Kidney (tissue), 14 donors: ENCODE results near the gene HES1. TPM values are rescaled to one million over a fixed set of nuclear protein-coding genes. Genes with fewer than 3 reads are reported as not detected.
"Not testable (repeated sequence)": the region's sequence is repeated elsewhere in the genome, so short reads cannot be mapped to it uniquely, and the experiment has no call there.

Source experiments
- DNase-seq, 5 donors: peaks; one replicate each; pipeline ENCODE4 v3.0.0-alpha.2; 2013 to 2020
- FAIRE-seq: peaks from 2 replicates; lab custom pipeline; 2012; peaks lifted over from hg19 to GRCh38; lab: Jason Lieb, UNC
- H3K27ac ChIP-seq, 2 donors: one replicate each; pipeline ENCODE4 v1.7.0; 2013; ENCODE audit warnings: low read depth in 2 of 2, low read length in 2 of 2, inconsistent platforms in 1 of 2
- H3K27me3 ChIP-seq: one replicate; pipeline ENCODE4 v1.7.1; 2013; ENCODE audit warnings: low read length, inconsistent platforms; ENCODE audit not compliant: control insufficient read depth, insufficient read depth
- H3K36me3 ChIP-seq, 3 donors: one replicate each; pipeline versions ENCODE4 v1.7.0 to v1.7.1; 2013; ENCODE audit warnings: low read length in 3 of 3, control low read depth in 1 of 3, inconsistent platforms in 1 of 3; ENCODE audit not compliant: insufficient read depth in 3 of 3, control insufficient read depth in 2 of 3
- H3K4me1 ChIP-seq, 3 donors: one replicate each; pipeline versions ENCODE4 v1.7.0 to v1.7.1; 2013; ENCODE audit warnings: low read length in 3 of 3, inconsistent platforms in 1 of 3, low read depth in 1 of 3; ENCODE audit not compliant: control insufficient read depth in 2 of 3, insufficient read depth in 2 of 3
- H3K4me3 ChIP-seq, 3 donors: one replicate each; pipeline versions ENCODE4 v1.7.0 to v1.8.1; 2013; ENCODE audit warnings: low read length in 3 of 3, control low read depth in 1 of 3, inconsistent platforms in 1 of 3
- H3K9ac ChIP-seq, 3 donors: one replicate each; pipeline versions ENCODE4 v1.7.0 to v1.7.1; 2013; ENCODE audit warnings: low read length in 3 of 3, control low read depth in 1 of 3, inconsistent platforms in 1 of 3
- H3K9me3 ChIP-seq, 3 donors: one replicate each; pipeline versions ENCODE4 v1.7.0 to v1.7.1; 2013; ENCODE audit warnings: low read length in 3 of 3, control low read depth in 1 of 3, inconsistent platforms in 1 of 3; ENCODE audit not compliant: control insufficient read depth in 2 of 3, insufficient read depth in 1 of 3
- CTCF ChIP-seq: IDR thresholded peaks from 3 replicates; pipeline ENCODE4 v1.5.1; 2012; ENCODE audit warnings: mild to moderate bottlenecking, moderate library complexity, borderline replicate concordance; ENCODE audit not compliant: insufficient read depth; ENCODE audit errors: extremely low read depth
- intact Hi-C: fragments of 100-400 bp; cut with DNase I; formaldehyde crosslinking; loops from one replicate; pipeline ENCODE4 v1.11.1; 2022
- polyA plus RNA-seq: library from polyadenylated mRNA; stranded (reverse); fragments of 350-450 nt; fragmentation: Illumina TruSeq; extraction: RNeasy Lipid Tissue Mini Kit (QIAGEN cat#74804); gene quantifications from one replicate; pipeline ENCODE4 v1.2.3, GENCODE V29; 2014; ENCODE audit warnings: low read depth, low replicate concordance; ENCODE audit not compliant: insufficient read depth
- total RNA-seq: library from RNA; stranded (reverse); fragmentation: NEBNext Ultra II Directional; extraction: Animal tissue kit (Norgen Biotek cat#: 25700); gene quantifications from one replicate; pipeline ENCODE4 v1.2.1, GENCODE V29; 2021
- donor health status: control.
- donor health status: control.
- donor health status: control.
- donor health status: control.
- donor health status: control.
- donor health status: DM: yes; HTN: yes; CAD: no.
- donor health status: Normal renal cell carcinoma (clear cell type).

The HES1 gene
- total and polyA plus RNA-seq, 2 donors from 2014 or later, result 44.3 to 77.4 TPM

GRCh38 chr3:194147679-194148078 is 11.7 kb downstream of the HES1 start:
- Histone ChIP-seq H3K9ac (no peak overlapping the region), H3K4me3 (no peak overlapping the region), H3K4me1 (peaks cover 0 to 8% (median 7%) of the 10 kb centered on the region in 3 donors), H3K27me3 (no peaks in the 10 kb centered on the region), H3K9me3 (no peaks in the 10 kb centered on the region), H3K27ac (no peak overlapping the region), H3K36me3 (no peaks in the 10 kb centered on the region)
- TF ChIP-seq CTCF, result no peak
- intact Hi-C loops, result no loop called here
- DNase-seq (no peak), FAIRE-seq (no peak)

- H3K27ac ChIP-seq, result no peak overlapping the region
- no peak for TF ChIP-seq CTCF
- DNase-seq, result peak in 4 of 5 donors; percentile 52 to 87 (median 68)
- H3K27me3 ChIP-seq, result no peaks in the 10 kb centered on the region
- no peaks in the 10 kb centered on the region for H3K36me3 ChIP-seq
- no peaks in the 10 kb centered on the region for H3K9me3 ChIP-seq
- no peak overlapping the region for H3K4me3 ChIP-seq
- H3K4me1 ChIP-seq, result peaks cover 0 to 7% (median 6%) of the 10 kb centered on the region in 3 donors
- H3K9ac ChIP-seq, result no peak overlapping the region
- intact Hi-C loops, result no loop called here
- no peak for FAIRE-seq
Measured at GRCh38 chr3:194148383-194148782, 12.4 kb downstream of the HES1 start.

- no peaks in the 10 kb centered on the region for H3K27me3 ChIP-seq
- no peak for TF ChIP-seq CTCF
- H3K27ac ChIP-seq, result no peak overlapping the region
- no peaks in the 10 kb centered on the region for H3K36me3 ChIP-seq
- H3K4me3 ChIP-seq, result no peak overlapping the region
- DNase-seq (no peak), FAIRE-seq (no peak)
- no peak overlapping the region for H3K9ac ChIP-seq
- H3K4me1 ChIP-seq, result peaks cover 0 to 7% (median 5%) of the 10 kb centered on the region in 3 donors
- intact Hi-C loops, result no loop called here
- H3K9me3 ChIP-seq, result peaks cover 0 to 8% (median 4%) of the 10 kb centered on the region in 3 donors
Measured at GRCh38 chr3:194150252-194150934, 14.4 kb downstream of the HES1 start.

- FAIRE-seq, H3K4me3 ChIP-seq, intact Hi-C loops: not testable (repeated sequence)
Measured at GRCh38 chr3:194150935-194151302, 15.0 kb downstream of the HES1 start.

More at GRCh38 chr3:194150935-194151302, 15.0 kb downstream of the HES1 start:
- not testable (repeated sequence) for H3K9ac ChIP-seq, H3K9me3 ChIP-seq, DNase-seq, H3K27ac ChIP-seq, H3K36me3 ChIP-seq, H3K4me1 ChIP-seq, H3K27me3 ChIP-seq
